SHP77 treated with DMSO at 0.1 percent for 48 hours (cell line): Measurements from ENCODE around the gene TNNT1.
"Not testable (repeated sequence)": the region's sequence is repeated elsewhere in the genome, so short reads cannot be mapped to it uniquely, and the experiment has no call there.

ENCODE experiments used
- DNase-seq: peaks from one replicate; lab custom pipeline; 2025; lab: John Stamatoyannopoulos, UW

TNNT1 gene, protein sequence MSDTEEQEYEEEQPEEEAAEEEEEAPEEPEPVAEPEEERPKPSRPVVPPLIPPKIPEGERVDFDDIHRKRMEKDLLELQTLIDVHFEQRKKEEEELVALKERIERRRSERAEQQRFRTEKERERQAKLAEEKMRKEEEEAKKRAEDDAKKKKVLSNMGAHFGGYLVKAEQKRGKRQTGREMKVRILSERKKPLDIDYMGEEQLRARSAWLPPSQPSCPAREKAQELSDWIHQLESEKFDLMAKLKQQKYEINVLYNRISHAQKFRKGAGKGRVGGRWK

DNA sequence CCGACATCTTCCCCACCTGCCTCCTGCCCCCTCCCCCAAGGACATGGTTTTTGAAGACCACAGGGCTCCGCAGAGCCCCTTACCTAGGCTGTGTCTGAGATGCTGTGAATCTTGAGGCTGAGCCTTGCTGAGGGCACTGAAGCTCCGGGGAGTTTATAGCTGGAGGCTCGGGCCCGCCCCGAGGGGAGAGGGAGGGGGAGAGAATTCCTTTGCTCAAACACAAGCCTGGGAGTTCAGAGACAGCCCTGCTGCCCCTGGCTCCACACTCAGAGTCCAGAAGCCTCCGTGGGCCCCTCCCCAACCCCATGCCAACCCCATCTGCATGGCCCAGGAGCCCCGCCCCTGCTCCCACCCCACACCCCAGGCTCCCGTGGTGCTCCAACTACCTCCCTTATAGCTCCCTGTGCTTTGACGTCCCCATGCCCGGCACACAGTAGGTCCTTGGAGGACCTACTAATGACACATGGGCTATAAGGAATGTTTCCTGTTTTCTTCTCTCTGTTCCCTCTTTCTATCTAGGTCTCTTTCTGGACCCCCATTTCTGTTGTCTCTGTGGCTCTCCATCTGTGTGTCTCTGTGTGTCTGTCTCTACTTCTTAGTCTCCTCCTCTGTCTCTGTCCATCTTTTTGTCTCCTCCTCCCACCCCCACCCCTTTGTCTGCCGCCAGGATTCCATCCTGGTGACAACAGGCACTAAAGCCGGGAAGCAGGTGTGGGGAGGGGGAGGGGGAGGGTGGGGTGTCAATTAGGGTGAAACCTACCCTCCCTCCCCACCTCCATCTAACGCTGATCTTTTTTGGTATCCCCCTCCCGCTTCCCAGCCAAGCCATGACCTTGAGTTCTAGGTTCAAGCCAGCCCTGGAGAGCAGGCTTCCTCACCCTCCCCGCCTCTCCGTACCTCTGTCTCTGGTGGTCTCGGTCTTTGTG lies at the start of gene TNNT1:
TSS of gene TNNT1 (minus strand) at position 129 of the 926 bp plus-strand sequence. CDS start 2,049 bp downstream, outside the sequence.
- no peak for DNase-seq

DNA sequence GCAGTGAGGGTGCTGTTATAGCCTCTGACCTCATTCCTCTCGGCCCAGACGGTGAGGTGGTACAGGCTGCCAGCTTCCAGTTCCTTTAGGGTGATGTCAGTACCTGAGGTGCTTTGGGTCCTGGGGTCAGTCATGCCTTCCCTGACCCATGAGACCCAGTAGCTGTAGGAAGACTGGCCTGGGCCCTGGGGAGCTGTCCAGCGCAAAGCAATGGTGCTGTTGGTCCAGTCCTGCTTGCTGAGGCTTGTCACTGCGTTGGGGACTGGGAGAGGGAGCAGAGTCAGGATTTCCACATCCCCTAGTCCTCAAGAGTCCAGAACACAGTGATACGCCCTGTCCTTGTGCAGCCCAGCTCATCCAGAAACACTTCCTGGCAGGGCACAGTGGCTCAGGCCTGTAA lies 49.6 kb upstream of the TNNT1 start:
- DNase-seq = no peak

DNA sequence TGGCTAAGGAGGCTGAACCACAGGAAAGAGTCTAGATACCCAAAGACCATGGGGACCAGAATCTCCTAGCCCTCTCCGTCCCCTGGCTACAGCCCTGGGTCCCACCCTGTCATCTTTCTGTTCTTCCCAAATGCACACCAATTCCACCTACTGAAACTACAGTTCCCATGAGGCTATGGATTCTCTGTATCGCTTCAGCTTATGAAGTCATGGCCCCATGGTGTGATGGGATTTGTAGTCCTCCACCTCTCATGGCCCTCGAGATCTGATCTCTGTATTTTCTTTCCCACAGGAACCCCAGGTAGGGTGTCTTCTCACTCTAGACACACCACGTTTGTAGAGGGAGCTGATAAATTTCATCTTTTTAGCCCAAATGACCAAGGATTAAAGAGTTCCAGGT lies 48.5 kb upstream of the TNNT1 start:
- DNase-seq = no peak

DNA sequence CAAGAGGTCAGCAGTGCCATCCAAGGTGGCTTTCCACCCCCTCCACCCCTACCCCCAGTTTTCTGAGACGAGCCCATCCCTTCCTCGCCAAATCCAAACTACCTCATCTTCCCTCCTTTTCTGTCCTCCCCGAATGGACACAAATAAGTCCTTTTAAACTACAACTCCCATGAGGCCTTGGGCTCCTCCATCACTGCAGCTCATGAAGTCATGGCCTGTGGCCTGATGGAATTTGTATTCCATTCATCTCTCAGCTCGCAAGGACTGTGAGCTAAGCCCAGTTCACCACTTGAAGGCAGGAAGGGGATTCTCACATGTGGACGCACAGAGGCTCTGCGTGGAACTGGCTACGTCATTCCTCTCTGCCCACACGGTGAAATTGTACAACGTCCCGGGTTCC lies 47.8 kb upstream of the TNNT1 start:
- no peak for DNase-seq

DNA sequence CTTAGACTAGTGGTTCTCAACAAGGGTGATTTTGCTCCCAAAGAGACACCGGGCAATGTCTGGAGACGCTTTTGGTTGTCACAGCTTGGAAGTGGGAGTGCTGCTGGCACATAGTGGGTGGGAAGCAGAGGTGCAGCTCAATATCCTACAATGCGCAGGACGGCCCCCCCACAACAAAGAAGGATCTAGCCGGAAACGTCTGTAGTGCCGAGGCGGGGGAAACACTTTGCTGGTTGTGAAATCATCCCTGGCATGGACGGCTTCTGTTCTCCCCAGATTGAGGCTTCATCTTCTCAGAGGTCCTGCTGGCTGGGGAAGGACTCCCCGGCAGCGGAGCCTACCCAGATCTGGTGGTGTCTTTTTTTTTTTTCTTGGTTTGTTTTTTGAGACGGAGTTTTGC lies 44.5 kb upstream of the TNNT1 start:
- DNase-seq = no peak

DNA sequence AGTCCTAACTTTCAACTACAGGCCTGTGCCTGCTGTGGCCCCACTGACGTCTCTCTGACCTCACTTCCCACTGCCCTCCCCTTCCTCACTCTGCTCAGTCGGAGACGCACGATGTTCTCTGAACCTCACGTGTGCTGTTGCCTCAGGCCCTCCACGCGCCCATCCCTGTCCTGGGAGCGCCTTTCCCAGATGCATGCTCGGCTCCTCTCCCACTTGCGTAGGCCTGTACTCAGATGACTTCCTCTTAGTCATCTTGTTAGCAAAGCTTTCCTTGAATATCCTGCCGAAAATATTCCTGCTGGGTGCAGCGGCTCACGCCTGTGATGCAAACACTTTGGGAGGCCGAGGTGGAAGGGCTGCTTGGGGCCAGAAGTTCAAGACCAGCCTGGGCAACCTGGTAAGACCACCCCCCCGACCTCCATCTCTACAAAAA lies 40.4 kb upstream of the TNNT1 start:
- DNase-seq = peak; percentile 57

DNA sequence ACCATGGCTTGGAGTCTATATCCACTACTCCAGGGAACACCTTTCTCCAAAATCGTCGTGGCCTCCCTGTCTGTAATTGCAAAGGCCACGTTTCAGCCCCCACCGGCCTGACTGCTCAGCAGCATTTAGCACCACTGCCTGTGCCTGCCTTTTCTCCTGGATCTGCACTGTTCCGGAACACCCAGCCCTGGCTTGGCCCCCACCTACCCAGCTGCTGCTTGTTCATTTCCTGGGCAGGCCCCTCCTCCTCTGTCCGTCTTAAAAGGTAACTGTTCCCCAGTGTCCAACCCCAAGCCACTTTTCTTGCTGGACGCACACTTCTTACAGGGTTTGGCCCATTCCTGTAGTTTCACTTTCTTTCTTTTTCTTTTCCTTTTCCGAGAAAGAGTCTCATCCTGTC lies 39.6 kb upstream of the TNNT1 start:
- no peak for DNase-seq

DNA sequence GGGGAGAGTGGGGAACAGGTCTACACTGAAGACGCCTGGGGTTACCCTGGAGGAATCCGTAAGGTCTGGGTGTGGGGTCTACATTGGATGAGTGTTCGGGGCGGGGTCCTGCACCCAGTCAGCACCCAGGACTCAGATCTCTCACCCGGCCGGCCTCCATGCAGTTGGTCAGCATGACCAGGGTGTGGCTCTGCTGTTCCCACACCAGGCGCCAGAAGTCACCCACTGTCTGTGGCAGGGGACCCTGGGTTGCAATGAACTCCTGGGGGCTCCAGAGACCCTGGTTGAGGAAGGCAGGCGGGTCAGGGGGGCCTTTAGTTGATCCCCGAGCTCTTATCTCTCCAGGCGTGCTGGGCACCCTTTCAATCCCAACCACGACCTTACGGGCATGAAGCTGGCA lies 37.1 kb upstream of the TNNT1 start:
- no peak for DNase-seq

DNA sequence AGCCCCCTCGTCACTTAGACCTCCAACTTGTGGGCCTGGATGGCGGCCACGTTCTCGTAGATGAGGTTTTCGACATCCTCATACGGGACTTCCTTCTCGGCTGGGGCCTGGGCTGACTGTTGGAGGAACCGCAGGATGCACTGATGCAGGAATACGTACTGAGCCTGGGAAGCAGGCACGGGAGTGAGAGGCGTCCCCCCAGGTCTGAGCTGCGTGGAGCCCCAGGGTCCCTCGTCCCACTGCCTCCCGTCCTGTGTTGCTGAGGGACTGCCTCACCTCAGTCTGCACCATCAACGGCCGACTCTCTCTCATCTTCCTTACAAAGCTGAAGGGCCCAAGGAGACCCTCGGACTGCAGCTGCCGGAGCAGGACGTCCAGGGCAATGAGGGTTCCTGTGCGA lies 32.7 kb upstream of the TNNT1 start:
- no peak for DNase-seq

DNA sequence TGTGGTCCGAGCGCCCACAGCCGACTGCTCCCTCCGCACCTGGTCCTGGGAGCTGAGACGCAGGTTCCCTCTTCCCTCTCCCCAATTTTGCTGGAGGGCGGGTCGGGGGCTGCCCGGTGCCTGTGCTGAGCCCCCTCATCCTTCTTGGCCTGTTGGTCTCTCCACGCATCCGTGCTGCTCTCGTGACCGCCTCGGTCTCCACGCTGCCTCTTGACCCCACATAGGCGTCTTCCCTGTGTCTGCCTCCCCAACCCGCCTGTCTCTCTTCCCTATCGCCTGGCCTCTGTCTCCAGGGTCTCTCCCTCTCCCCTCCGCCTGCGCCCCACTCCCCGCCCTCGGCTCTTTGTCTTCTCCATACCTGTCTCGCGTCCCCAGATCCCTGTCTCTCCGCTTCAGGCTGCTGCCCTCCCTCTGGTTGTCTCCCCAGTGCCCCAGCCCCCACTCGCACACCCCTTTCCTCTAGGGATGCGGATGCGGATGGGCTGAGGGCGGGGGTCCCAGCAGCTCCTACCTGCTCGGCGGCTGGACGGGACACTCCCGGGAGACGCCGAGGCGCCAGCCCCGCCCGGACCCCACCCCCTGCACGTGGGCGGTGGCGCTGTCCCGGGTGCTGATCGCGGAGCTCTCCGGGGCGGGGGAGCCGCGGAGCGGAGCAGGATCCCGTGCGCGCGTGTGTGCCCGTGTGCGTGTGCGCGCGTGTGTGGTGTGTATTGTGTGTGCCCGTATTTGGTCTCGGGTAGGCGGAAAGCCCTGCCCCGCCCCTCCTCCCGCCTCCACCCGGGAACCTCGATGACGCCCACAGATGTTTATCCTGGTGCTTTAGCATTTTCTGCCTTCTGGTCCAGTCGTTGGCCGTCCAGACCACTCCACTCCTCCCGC lies 30.8 kb upstream of the TNNT1 start, which contains the start of gene SYT5:
TSS of gene SYT5 (minus strand) at position 684 of the 879 bp plus-strand sequence. CDS start 1,248 bp downstream, outside the sequence.
- DNase-seq = no peak

DNA sequence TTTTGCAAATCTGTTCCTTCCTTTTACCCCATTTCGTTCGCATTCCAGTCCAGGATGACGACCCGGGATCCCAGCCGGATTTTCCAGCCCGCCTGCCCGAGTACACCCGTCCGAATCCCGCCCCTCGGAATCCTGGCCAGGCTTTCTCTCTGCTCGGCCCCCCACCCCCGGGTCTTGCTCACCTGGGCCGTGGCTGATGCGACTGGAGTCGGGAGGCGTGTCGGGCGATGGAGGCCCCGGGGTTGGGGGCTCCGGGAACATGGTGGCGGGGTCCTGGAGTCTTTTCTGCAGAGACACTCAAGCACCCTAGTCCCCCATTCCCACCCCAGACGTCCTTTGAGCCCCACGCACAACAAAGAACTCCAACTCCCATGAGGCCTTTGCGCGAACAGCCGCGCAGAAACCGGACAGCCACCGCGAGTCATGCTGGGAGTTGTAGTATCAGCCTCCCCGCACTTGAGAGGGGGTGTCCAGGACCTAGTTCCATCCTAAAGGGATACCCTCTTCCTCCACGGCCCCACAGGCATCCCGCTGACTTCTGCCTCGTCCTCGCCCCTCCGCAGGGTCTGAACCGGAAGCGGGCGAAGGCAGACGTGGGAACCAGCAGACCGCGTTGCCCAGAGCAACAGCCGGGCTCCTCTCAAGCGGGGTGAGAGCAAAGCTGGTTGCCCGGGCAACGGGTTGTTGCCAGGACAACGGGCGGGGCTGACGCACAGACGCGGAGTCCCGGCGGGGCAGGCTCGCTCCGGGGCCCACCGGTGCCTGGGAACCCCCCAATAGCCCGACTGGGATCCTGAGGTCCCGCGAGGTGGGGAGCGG lies 30.0 kb upstream of the TNNT1 start:
- DNase-seq = peak; percentile 67

DNA sequence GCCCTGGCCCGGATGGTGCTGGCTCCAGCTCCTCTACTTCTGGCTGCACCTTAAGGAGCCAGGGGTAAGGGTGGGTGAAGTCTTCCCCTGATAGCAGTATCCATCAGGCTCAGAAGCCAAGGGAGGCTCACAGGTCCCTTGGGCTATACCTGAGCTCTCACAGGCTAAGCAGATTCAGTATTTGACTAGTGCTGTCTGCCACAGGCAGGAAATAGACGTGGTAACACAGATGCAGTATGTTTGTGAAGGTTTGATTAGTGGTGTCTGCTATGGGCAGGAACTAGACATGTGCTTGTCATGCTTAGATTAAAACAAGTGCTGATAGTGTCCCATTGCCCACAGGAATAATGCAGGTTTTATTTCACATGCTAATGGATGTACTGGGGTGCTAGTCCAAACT lies 27.1 kb upstream of the TNNT1 start:
- DNase-seq = no peak

DNA sequence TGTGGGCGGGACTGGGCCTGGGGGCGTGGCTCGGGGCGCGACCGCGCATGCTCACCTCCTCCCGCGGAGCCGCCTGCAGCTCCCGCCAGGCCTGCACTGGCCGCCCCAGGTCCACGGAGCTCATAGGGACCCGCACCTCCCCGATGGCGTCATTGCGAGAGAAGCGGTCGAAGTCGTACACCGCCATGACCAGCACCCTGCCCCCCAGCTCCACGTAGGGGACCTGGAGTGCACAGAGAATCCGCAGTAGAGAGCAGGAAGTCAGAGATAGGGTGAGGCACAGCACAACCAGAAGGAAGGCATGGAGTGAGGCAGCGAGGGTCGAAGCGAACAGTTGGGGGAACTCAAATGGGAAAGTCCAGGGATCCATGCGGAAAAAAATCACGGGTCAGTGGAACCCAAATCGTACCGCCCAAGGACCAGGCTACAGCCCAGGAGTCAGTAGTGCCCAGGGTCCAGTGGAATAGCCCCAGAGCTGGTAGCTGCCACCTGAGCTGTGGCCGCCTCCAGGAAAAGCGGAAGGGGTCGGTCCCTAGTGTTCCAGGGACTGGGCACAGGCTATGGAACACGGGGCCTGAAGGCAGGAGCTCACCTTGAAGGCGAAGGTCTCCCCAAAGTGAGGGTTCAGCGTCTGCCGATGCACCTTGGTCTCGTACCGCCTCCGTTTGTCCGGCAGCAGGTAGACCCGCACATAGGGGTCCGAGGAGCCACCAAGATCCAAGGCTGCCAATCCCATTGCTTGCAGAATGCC lies 26.3 kb upstream of the TNNT1 start:
- DNase-seq = peak; percentile 13

DNA sequence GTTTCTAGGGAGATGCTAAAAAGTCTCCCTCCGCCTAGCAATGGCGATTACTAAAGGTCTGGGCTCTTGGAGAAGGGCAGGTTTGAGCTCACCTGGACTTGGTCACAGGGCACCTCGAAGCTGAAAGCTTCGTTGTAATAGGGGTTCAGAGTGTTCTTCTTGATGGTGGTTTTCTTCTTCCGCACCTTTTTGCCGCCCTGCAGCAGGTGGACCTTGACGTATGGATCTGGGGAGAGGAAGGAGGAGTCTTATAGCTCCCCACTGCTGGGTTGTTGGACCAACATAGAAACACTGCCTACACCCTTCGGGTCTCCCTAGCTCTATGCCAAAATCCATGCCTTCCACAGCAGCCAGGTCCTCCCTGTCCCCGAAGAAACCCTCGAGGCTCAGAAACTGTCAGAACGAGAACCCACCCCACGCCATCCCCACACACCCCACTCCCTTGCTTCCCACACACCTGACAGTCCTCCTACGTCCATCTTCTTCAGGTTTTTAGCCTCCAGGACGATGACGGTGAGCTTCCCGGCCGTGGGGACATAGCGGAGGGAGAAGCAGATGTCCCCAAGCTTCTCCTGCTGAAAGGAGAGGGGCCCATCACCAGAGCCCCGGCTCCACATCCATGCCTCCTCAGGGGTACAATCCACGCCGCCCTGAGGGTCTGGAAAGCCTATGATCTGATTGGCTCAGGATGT lies 25.6 kb upstream of the TNNT1 start:
- no peak for DNase-seq

DNA sequence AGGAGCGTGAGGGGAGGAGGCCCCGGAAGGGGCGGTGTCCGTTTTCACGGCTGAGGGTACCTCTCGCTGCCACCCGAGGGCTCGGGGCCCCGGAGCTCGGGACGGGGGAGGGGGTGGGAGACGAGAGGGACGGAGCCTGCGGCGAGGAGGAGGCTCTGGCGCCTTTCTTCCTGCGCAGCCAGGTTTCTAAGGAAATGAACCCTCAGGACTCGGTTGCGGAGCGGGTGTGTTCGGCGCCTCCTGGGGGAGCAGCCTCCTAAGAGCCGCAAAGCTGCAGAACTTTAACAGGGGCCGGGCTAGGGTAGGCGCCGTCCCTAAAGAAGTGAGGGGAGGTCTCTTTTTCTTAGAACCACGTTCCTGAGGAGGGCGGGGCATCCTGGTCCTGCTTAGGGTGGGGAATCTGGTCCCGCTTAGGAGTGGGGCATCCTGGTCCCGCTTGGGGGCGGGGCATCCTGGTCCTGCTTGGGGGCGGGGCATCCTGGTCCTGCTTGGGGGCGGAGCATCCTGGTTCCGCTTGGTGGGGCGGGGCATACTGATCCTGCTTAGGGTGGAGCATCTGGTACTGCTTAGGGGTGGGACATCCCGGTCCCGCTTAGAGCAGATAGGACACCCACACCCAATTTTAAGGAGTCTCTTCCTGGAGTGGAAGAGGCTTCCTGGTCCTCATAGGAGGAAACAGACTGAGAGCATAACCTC lies 24.9 kb upstream of the TNNT1 start:
- no peak for DNase-seq

DNA sequence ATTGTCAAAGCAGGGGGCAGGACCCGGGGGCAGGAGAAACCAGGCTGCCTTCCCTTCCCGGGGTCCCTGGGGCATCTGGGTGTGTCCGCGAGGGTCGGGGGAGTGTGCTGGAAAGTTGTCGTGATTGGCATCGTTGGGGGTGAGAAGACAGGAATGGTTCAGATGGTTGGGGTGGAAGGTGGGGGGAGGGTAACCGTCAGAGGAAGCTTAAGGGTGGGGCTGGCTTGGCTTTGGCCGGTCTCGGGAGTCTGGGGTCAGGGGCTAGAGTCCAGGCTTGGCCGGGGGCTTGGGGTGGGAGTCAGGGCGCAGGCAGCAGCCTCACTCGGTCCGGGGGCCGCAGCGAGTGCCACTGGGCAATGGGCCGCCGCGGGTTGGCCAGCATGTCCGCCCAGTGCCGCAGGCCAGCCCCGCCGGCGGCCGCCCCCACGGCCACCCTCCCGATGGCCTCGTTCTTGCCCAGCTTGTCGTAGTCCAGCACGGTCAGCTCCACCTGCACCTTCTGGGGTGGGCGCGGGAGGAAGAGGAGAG lies 24.2 kb upstream of the TNNT1 start:
- DNase-seq = no peak

DNA sequence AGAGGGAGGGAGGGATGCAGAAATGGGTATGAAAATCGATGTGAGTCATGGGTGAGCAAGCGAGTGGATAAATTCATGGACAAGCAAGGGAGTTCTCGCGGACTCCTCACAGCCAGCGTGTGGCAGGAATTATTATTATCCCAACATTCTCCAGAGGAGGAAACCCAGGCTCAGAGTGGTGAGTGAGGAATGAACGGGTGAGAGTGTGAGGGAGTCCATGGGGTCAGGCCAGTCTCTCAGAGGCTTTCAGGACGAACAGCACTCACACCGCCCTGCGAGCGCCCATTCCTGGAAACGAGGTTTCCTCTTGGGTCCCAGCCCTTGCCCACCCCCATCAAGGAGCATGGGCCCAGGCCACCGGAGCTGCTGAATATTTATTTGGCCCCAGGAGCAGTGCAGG lies 23.7 kb upstream of the TNNT1 start:
- DNase-seq = no peak

DNA sequence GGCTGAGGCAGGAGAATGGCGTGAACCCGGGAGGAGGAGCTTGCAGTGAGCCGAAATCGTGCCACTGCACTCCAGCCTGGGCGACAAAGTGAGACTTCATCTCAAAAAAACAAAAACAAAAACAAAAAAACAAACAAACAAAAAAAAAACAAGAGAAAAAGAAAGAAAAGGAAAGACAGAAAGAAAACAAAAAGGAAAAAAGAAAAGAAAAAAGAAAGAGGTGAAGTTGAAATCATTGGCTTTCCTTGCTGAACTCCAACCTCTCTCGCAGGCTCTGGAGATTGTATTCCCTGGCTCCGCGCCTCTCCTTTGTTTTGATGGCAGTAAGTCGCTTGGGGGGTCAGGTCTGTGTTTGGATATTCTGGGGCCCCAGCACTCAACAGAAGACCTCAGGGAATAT lies 23.3 kb upstream of the TNNT1 start:
- DNase-seq = not testable (repeated sequence)

DNA sequence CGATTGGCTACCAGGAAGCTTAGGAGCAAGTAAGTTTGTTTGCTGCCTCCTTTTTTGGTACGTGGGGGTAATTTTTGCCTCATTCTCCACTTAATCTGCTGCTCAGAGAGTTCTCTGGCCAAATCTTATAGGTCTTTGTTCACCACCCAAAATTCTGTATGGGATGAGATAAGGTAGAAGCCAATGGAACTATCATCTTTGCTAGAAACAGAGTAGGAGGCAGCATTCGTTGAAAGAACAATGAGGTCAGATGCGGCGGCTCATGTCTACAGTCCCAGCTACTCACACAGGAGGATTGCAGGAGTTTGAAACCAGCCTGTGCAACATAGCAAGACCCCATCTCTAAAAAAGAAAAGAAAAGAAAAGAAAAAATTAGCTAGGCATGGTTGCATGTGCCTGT lies 22.4 kb upstream of the TNNT1 start:
- DNase-seq = no peak
